ENCODE data around the gene ZBED5.
A peak's percentile ranks its signal among the peaks of the same experiment; 100 is the strongest.

DNA sequence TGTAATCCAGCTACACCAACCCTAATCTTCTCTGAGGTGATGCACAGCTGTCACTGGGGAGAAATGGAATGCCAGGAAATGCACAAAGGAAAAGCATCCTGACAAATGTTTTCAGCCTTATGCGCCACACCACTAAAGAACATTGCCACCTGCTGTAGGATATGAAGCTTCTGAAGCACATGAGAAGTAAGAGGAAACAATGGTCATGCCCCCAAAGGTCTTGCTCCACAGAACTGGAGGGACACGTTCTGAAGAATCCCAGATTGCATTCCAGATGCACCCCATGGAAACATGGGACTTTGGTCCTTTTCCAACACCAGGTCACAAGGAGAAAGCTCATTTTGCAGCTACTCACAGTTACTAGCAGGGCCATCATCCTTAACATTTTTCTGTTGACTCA is 48.7 kb upstream of the ZBED5 start:
- TF ChIP-seq, protein P1, sequence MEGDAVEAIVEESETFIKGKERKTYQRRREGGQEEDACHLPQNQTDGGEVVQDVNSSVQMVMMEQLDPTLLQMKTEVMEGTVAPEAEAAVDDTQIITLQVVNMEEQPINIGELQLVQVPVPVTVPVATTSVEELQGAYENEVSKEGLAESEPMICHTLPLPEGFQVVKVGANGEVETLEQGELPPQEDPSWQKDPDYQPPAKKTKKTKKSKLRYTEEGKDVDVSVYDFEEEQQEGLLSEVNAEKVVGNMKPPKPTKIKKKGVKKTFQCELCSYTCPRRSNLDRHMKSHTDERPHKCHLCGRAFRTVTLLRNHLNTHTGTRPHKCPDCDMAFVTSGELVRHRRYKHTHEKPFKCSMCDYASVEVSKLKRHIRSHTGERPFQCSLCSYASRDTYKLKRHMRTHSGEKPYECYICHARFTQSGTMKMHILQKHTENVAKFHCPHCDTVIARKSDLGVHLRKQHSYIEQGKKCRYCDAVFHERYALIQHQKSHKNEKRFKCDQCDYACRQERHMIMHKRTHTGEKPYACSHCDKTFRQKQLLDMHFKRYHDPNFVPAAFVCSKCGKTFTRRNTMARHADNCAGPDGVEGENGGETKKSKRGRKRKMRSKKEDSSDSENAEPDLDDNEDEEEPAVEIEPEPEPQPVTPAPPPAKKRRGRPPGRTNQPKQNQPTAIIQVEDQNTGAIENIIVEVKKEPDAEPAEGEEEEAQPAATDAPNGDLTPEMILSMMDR (optimal IDR thresholded peaks at IDR 0.05 in 1 of 3, IDR thresholded peaks at IDR 0.05 in 1 of 3, conservative IDR thresholded peaks at IDR 0.05 in 1 of 3; ENCODE audit: extremely low read depth in 1 of 3, insufficient read depth in 2 of 3, low read length in 3 of 3): peak in 1 of 3 experiments; percentile 29
- no peak for TF ChIP-seq EZH2 (IDR thresholded peaks at IDR 0.05; ENCODE audit: low read length)

All from keratinocyte (primary cell).